ENCODE results near the gene SPEG. TPM values are rescaled to one million over a fixed set of nuclear protein-coding genes. Genes with fewer than 3 reads are reported as not detected.

SPEG gene
- total RNA-seq, 1 donor, result 48.8 TPM

DNA sequence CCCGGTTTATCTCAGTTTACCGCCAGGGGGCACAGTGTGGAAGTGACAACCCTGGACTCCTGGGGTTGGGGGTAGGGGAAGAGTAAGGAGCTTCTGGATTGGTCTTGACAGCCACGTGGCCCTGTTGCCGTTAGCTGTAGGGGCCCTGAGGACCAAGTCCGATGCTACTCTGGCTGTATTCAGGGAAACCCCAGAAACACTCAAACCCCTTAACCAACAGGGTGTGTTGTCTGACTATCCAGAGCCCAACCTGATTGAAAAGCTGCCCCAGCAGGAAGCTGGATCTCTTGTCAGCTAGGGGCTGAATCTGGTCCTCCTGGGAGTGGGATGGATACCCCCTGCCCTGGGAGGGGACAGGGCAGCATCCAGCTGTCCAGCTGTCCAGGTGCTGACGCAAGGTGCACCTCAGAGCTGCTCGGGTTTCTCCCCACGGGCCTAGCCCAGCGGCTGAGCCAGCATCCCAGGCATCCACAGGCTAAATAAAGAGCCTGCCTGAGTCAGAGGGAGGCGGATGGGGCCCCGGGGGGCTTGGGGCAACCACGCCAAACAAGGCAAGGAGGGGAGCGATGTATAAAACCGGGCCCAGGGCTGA, 61.0 kb downstream of the SPEG start:
- TF ChIP-seq CTCF (IDR thresholded peaks at IDR 0.05; ENCODE audit: insufficient read depth, low read depth, low read length), result peak; percentile 74
- no peak overlapping the region for H3K4me3 ChIP-seq (ENCODE audit: low read depth, low read length)
- peak; percentile 83 for DNase-seq (ENCODE audit: low read depth)

- DNase-seq (ENCODE audit: low read depth), result no peak
- H3K4me3 ChIP-seq (ENCODE audit: low read depth, low read length), result no peak overlapping the region
- TF ChIP-seq CTCF (IDR thresholded peaks at IDR 0.05; ENCODE audit: insufficient read depth, low read depth, low read length), result no peak
These were observed 61.7 kb downstream of the SPEG start for GRCh38 chr2:219496247-219496824.

- no peak for DNase-seq (ENCODE audit: low read depth)
- no peak overlapping the region for H3K4me3 ChIP-seq (ENCODE audit: low read depth, low read length)
- no peak for TF ChIP-seq CTCF (IDR thresholded peaks at IDR 0.05; ENCODE audit: insufficient read depth, low read depth, low read length)
These were observed 62.3 kb downstream of the SPEG start for GRCh38 chr2:219496825-219497494.

GRCh38 chr2:219497495-219498279, 63.0 kb downstream of the SPEG start:
- H3K4me3 ChIP-seq (ENCODE audit: low read depth, low read length), result peak overlapping the region; percentile 69
- no peak for TF ChIP-seq CTCF (IDR thresholded peaks at IDR 0.05; ENCODE audit: insufficient read depth, low read depth, low read length)
- peak; percentile 87 for DNase-seq (ENCODE audit: low read depth)

DNA sequence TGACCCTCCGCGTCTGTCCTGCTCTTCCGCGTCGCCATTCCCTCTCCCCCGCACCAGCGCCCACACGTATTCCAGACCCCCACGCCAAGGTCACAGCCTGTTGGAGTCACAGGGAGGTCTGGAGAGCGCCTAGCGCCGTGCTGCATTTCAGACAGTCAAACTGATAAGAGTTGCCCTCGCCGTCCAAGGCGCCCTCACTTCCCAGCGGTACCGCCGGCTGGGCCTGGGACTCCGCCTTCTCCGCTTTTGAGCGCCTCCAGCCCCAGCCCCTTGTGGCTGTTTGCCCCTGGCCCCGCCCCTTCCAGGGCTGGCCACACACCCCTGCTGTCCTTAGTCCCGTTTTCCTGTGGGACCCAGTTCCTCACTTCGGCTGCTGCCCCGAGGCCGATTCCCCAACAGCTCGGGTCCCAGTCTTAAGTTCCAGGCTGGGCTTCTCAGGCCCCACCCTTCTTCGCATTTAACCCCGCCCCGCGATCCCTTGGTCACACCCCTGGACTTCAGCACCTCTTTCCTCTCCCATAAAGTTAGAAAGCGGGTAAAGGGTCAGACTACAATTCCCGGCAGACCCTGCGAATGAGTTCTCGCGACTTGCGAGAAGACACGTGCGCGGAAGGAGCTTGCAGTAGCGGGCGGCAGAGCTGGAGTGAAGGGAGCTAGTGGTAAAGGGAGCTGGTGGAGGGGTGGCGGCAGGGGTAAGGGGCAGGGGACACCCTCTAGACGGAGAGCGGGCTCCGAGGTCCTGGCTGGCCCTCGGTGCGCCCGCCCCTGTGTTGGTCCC, 63.8 kb downstream of the SPEG start, which contains the start of gene GMPPA:
GMPPA (plus strand) TSS at position 612 of the 778 bp plus-strand sequence. CDS start 1,085 bp downstream, outside the sequence.
- peak; percentile 12 for TF ChIP-seq CTCF (IDR thresholded peaks at IDR 0.05; ENCODE audit: insufficient read depth, low read depth, low read length)
- DNase-seq (ENCODE audit: low read depth), result peak; percentile 100
- H3K4me3 ChIP-seq (ENCODE audit: low read depth, low read length), result peak within 1 kb of the TSS; percentile 69

GRCh38 chr2:219499058-219499307, 64.3 kb downstream of the SPEG start:
- no peak for DNase-seq (ENCODE audit: low read depth)
- no peak for TF ChIP-seq CTCF (IDR thresholded peaks at IDR 0.05; ENCODE audit: insufficient read depth, low read depth, low read length)
- H3K4me3 ChIP-seq (ENCODE audit: low read depth, low read length), result peak overlapping the region; percentile 69
